HepG2 (cell line): ENCODE results near the gene COL5A1. TPM values are rescaled to one million over a fixed set of nuclear protein-coding genes. Genes with fewer than 3 reads are reported as not detected.

ENCODE experiments used
- ATAC-seq: fragments of 200-7000 bp; cut with Tn5 transposase; 3 replicates; pipeline ENCODE4 v1.9.1; 2020; ENCODE audit warnings: mild to moderate bottlenecking, moderate library complexity
- BruUV-seq: library from RNA; stranded (reverse); fragments of 400-500 nt; replicated peaks from 2 replicates; lab custom pipeline; 2021; lab: Mats Ljungman, UMichigan
- CTCF ChIA-PET: fragments of 300-600 bp; formaldehyde crosslinking; extraction: SDS; loops from one replicate; lab custom pipeline; 2021; ENCODE audit warnings: low total read pairs, inconsistent platforms, low intra/inter-chr PET ratio; lab: Yijun Ruan, JAX
- POLR2A ChIA-PET: fragments of 350-600 bp; sonication (Branson Sonifier 250); formaldehyde crosslinking; loops from one replicate; lab custom pipeline; 2020; ENCODE audit warnings: antibody characterized with exemption, inconsistent platforms; lab: Yijun Ruan, JAX
- DNase-seq: peaks from one replicate; pipeline ENCODE4 v3.0.0-alpha.2; 2015; ENCODE audit warnings: low spot score
- FAIRE-seq: peaks from 3 replicates; lab custom pipeline; 2011; peaks lifted over from hg19 to GRCh38; lab: Jason Lieb, UNC
- H2AFZ ChIP-seq: one replicate; pipeline ENCODE4 v1.6.1; 2011; ENCODE audit warnings: low read length, inconsistent platforms
- H3K27ac ChIP-seq: fragments of 300-600 bp; 3 replicates; pipeline ENCODE4 v1.8.0; 2011; ENCODE audit warnings: mixed run types, mild to moderate bottlenecking, mixed read lengths, low read length, inconsistent platforms; ENCODE audit not compliant: insufficient read depth; ENCODE audit errors: extremely low read length
- H3K27me3 ChIP-seq, 2 experiments: fragments of 200-600 bp in 1 of 2; 2 replicates in 1 of 2; 3 replicates in 1 of 2; pipeline versions ENCODE4 v1.6.0 to v1.8.0; 2011; ENCODE audit warnings: low read length in 2 of 2, mild to moderate bottlenecking in 2 of 2, moderate library complexity in 2 of 2, inconsistent platforms in 1 of 2; ENCODE audit not compliant: insufficient read depth in 2 of 2, control insufficient read depth in 1 of 2
- H3K36me3 ChIP-seq, 2 experiments: fragments of 200-600 bp in 1 of 2; replicated peaks in 1 of 2; 2 replicates in 1 of 2; 3 replicates in 1 of 2; pipeline versions ENCODE4 v1.5.1 to v1.8.0; 2011; ENCODE audit warnings: low read length in 2 of 2, inconsistent platforms in 1 of 2; ENCODE audit not compliant: insufficient read depth in 2 of 2, control insufficient read depth in 1 of 2
- H3K4me1 ChIP-seq: 2 replicates; pipeline ENCODE4 v1.5.1; 2012; ENCODE audit warnings: low read length, inconsistent platforms; ENCODE audit not compliant: insufficient read depth
- H3K4me2 ChIP-seq: 2 replicates; pipeline ENCODE4 v1.6.0; 2011; ENCODE audit warnings: low read depth, low read length, inconsistent platforms
- H3K4me3 ChIP-seq, 3 experiments: fragments of 200-600 bp in 1 of 3; sonication (generic), shearing (Covaris generic) in 1 of 3; replicated peaks in 1 of 3; 2 replicates each; pipeline ENCODE4 v1.5.1; 2011 to 2016; ENCODE audit warnings: low read length in 3 of 3, inconsistent platforms in 2 of 3, low read depth in 2 of 3, mild to moderate bottlenecking in 2 of 3, control low read depth in 1 of 3, mixed read lengths in 1 of 3; ENCODE audit not compliant: insufficient read depth in 1 of 3
- H3K79me2 ChIP-seq: one replicate; pipeline ENCODE4 v1.6.1; 2011; ENCODE audit warnings: low read length, inconsistent platforms; ENCODE audit not compliant: insufficient read depth
- H3K9ac ChIP-seq: 2 replicates; pipeline ENCODE4 v1.6.0; 2011; ENCODE audit warnings: mild to moderate bottlenecking, low read depth, low read length, inconsistent platforms; ENCODE audit not compliant: insufficient read depth
- H3K9me3 ChIP-seq: 2 replicates; pipeline ENCODE4 v1.5.1; 2012; ENCODE audit warnings: mild to moderate bottlenecking, low read length
- H4K20me1 ChIP-seq: 2 replicates; pipeline ENCODE4 v1.6.0; 2011; ENCODE audit warnings: inconsistent platforms, mild to moderate bottlenecking, low read length, moderate library complexity; ENCODE audit not compliant: insufficient read depth
- HCFC1 ChIP-seq: fragments of 150-350 bp; IDR thresholded peaks from 2 replicates; pipeline ENCODE4 v1.6.1; 2014; ENCODE audit warnings: low read depth, low read length
- HES4 ChIP-seq: sonication (generic); formaldehyde crosslinking; IDR thresholded peaks from 2 replicates; pipeline ENCODE4 v1.9.0; 2021; ENCODE audit warnings: mild to moderate bottlenecking, missing genetic modification reagents, borderline replicate concordance
- MLLT10 ChIP-seq: sonication (generic); formaldehyde crosslinking; IDR thresholded peaks from 2 replicates; pipeline ENCODE4 v1.4.0; 2020; ENCODE audit warnings: missing genetic modification reagents
- ZFP36 ChIP-seq: fragments of 150-350 bp; IDR thresholded peaks from 2 replicates; pipeline ENCODE4 v1.6.1; 2018; ENCODE audit warnings: borderline replicate concordance, low read length, low read depth; ENCODE audit not compliant: partially characterized antibody
- ZNF546 ChIP-seq: sonication (generic); formaldehyde crosslinking; conservative IDR thresholded peaks from 2 replicates; pipeline ENCODE4 v1.8.1; 2023; ENCODE audit warnings: mild to moderate bottlenecking, missing genetic modification reagents
- ZNF720 ChIP-seq: sonication (generic); formaldehyde crosslinking; IDR thresholded peaks from 2 replicates; pipeline ENCODE4 v1.4.0; 2020; ENCODE audit warnings: missing genetic modification reagents
- ZNF749 ChIP-seq: sonication (generic); formaldehyde crosslinking; IDR thresholded peaks from 2 replicates; pipeline ENCODE4 v1.8.0; 2022; ENCODE audit warnings: mild to moderate bottlenecking, missing genetic modification reagents, moderate library complexity, borderline replicate concordance
- ZSCAN22 ChIP-seq: sonication (generic); formaldehyde crosslinking; IDR thresholded peaks from 2 replicates; pipeline ENCODE4 v1.4.0; 2020; ENCODE audit warnings: mild to moderate bottlenecking, missing genetic modification reagents
- WGBS: methylation state at CpG from one replicate; pipeline ENCODE4 v1.1.6; 2017; ENCODE audit warnings: low lambda C conversion rate; 5-methylcytosine and 5-hydroxymethylcytosine counted together
- in situ Hi-C: cut with HindIII; loops from 2 replicates; pipeline ENCODE4 v1.10.0; 2017; ENCODE audit warnings: low pct_unique_long_range_greater_than_20kb; ENCODE audit not compliant: extremely low pct_ligation_motif_present
- intact Hi-C: fragments of 100-400 bp; cut with micrococcal nuclease; formaldehyde crosslinking; loops from one replicate; pipeline ENCODE4 v1.10.0; 2022; ENCODE audit not compliant: unreplicated experiment
- polyA plus RNA-seq, 8 experiments: library from polyadenylated mRNA; depleted of rRNA in 3 of 8; stranded (reverse) in 7 of 8; unstranded in 1 of 8; fragments of >200 nt; fragmentation: Illumina TruSeq in 4 of 8; extraction: Trizol in 4 of 8; gene quantifications; 2 replicates each; pipeline versions ENCODE4 v1.2.1 to v1.2.3, GENCODE V29; 2011 to 2016; ENCODE audit warnings: low read depth in 4 of 8, missing spikeins in 1 of 8, mixed read lengths in 1 of 8; ENCODE audit not compliant: insufficient read depth in 1 of 8
- total RNA-seq, 5 experiments: library from RNA; depleted of rRNA; stranded (reverse); fragments of >200 nt; fragmentation: Illumina TruSeq; extraction: Trizol; gene quantifications; 2 replicates each; pipeline ENCODE4 v1.2.3, GENCODE V29; 2016; ENCODE audit warnings: low read depth in 1 of 5
- TF ChIP-seq, protein P1 (sequence below): IDR thresholded peaks from 2 replicates; pipeline ENCODE4 v1.6.1; 2012; ENCODE audit warnings: low read depth, low read length, improper control_type of control experiment
- TF ChIP-seq, protein P2 (sequence below): sonication (generic); formaldehyde crosslinking; IDR thresholded peaks from 2 replicates; pipeline ENCODE4 v1.4.0; 2020; ENCODE audit warnings: missing genetic modification reagents, borderline replicate concordance

The COL5A1 gene
- total and polyA plus RNA-seq, 2 of the 13 experiments (the other 11 are each of a cell fraction or from before 2014, with no cell fraction given): not detected

DNA sequence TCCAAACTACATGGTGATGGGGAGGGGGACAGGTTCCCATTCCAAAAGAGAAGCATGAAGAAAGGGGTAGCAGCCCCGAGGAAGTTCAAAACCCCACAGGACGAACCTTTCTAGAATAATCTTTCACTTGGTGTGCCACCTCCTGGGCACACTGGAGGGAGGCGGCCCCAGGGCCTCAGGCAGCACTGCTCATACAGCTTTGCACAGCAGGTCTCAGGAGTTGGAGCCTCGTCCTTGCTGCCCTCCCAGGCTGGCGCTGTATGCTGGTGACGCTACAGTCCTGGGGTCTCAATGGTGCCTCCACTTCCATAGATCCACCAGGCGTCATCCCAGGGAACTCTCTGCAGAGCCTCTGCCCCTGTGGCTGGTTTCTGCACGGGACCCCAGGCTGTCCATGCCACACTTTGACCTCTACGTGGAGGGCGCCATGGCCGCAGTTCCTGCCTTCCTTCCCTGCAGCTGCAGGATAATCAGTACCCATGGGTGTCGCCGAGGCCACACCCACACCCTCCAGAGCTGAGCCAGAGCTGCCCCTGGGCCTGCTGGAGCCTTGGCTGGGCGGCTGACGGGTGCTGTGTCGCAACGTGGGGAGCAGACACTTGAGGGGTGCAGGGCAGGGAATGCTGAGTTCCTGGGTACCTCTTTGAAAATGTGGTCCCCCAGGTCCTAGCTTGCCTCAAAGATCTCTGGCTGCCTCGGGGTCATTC is 95.3 kb downstream of the COL5A1 start:
- Histone ChIP-seq H2AFZ (no peak overlapping the region), H3K36me3 (no peaks in the 10 kb centered on the region), H4K20me1 (0 out of 2 replicates have a peak, but pooled peaks cover 3% of the 10 kb centered on the region), H3K4me3 (no peak overlapping the region), H3K4me1 (0 out of 2 replicates have a peak, but pooled peaks cover 7% of the 10 kb centered on the region), H3K79me2 (no peaks in the 10 kb centered on the region), H3K27me3 (peaks cover 11 to 41% of the 10 kb centered on the region in 2 experiments), H3K4me2 (no peak overlapping the region), H3K9me3 (no peaks in the 10 kb centered on the region), H3K9ac (no peak overlapping the region), H3K27ac (no peak overlapping the region)
- FAIRE-seq (no peak), DNase-seq (no peak), ATAC-seq (no peak)
- intact Hi-C loops: loop anchor here (5.0 kb wide), 1 partner anchor 290 kb away; no protein-coding TSS in a partner anchor
- no TSS peak for BruUV-seq
- ChIA-PET POLR2A (no interaction called here), CTCF (no interaction called here)
- in situ Hi-C loops: loop anchor here (5.0 to 10.0 kb wide), 2 partner anchors 40 to 282 kb away; no protein-coding TSS in a partner anchor
- no peak for TF ChIP-seq ZNF546 (CRISPR knock-in tag)
- TF ChIP-seq ZNF720 (CRISPR knock-in tag): no peak
- TF ChIP-seq HES4 (CRISPR knock-in tag): no peak
- no peak for TF ChIP-seq HCFC1
- WGBS: 0% methylated on average over 2 of the region's 18 CpGs

DNA sequence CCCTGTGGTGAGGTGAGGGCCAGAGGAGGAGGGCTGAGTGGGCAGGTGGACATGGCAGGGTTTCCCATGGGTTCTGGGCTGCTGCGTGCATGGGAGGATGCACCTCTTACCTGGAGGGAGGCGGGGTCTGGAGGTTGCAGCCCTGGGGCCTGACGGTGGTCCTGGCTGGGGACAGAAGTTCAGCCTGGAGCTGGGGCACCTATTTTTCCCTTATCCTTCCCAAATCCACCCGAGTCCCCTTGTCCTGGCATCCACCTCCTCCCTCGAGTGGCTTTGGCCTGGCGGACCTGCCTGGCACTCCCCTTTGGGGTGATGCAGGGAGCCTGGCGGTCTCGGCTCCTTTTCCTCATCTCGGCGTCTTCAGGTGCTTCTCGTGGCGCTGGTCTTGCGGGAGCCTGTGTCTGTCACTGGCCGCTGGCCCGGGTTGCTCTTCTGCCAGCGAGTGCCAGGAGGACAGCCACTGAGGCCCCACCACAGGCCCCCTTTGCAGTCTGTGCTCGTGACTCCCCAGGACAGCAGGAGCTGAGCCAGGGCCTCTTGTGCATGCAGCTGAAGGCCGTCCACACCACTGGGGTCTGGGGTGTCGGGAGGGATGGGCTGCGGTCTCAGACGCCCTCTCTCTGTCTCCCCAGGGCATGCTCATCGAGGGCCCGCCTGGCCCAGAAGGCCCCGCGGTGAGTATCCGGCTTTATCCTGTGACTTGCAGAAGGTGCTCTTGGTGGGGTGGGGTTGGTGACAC is 96.4 kb downstream of the COL5A1 start:
- H3K27ac ChIP-seq: no peak overlapping the region
- no peak for DNase-seq
- FAIRE-seq: no peak
- H3K4me2 ChIP-seq: no peak overlapping the region
- H3K4me3 ChIP-seq: no peak overlapping the region
- no TSS peak for BruUV-seq
- no peaks in the 10 kb centered on the region for H3K9me3 ChIP-seq
- H3K79me2 ChIP-seq: no peaks in the 10 kb centered on the region
- CTCF ChIA-PET: interaction anchor here (1.6 kb wide), 1 partner anchor 40 kb away, joined by 23 read pairs; no protein-coding TSS in a partner anchor
- WGBS: 47% methylated on average over 14 of the region's 26 CpGs
- no peak overlapping the region for H3K9ac ChIP-seq
- 0 out of 2 replicates have a peak, but pooled peaks cover 3% of the 10 kb centered on the region for H4K20me1 ChIP-seq
- POLR2A ChIA-PET: no interaction called here
- intact Hi-C loops (loop anchor here (2.0 to 5.0 kb wide), 2 partner anchors 39 to 291 kb away; no protein-coding TSS in a partner anchor), in situ Hi-C loops (loop anchor here (5.0 to 10.0 kb wide), 2 partner anchors 41 to 283 kb away; no protein-coding TSS in a partner anchor)
- ATAC-seq: no peak
- H3K27me3 ChIP-seq: peaks cover 11 to 51% of the 10 kb centered on the region in 2 experiments
- H2AFZ ChIP-seq: no peak overlapping the region
- 0 out of 2 replicates have a peak, but pooled peaks cover 7% of the 10 kb centered on the region for H3K4me1 ChIP-seq
- H3K36me3 ChIP-seq: no peaks in the 10 kb centered on the region
- TF ChIP-seq, protein P1, sequence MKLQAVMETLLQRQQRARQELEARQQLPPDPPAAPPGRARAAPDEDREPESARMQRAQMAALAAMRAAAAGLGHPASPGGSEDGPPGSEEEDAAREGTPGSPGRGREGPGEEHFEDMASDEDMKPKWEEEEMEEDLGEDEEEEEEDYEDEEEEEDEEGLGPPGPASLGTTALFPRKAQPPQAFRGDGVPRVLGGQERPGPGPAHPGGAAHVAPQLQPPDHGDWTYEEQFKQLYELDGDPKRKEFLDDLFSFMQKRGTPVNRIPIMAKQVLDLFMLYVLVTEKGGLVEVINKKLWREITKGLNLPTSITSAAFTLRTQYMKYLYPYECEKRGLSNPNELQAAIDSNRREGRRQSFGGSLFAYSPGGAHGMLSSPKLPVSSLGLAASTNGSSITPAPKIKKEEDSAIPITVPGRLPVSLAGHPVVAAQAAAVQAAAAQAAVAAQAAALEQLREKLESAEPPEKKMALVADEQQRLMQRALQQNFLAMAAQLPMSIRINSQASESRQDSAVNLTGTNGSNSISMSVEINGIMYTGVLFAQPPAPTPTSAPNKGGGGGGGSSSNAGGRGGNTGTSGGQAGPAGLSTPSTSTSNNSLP: no peak
- TF ChIP-seq ZFP36 (no peak), ZSCAN22 (no peak), MLLT10 (CRISPR knock-in tag) (no peak), ZNF749 (no peak)
- TF ChIP-seq, protein P2, sequence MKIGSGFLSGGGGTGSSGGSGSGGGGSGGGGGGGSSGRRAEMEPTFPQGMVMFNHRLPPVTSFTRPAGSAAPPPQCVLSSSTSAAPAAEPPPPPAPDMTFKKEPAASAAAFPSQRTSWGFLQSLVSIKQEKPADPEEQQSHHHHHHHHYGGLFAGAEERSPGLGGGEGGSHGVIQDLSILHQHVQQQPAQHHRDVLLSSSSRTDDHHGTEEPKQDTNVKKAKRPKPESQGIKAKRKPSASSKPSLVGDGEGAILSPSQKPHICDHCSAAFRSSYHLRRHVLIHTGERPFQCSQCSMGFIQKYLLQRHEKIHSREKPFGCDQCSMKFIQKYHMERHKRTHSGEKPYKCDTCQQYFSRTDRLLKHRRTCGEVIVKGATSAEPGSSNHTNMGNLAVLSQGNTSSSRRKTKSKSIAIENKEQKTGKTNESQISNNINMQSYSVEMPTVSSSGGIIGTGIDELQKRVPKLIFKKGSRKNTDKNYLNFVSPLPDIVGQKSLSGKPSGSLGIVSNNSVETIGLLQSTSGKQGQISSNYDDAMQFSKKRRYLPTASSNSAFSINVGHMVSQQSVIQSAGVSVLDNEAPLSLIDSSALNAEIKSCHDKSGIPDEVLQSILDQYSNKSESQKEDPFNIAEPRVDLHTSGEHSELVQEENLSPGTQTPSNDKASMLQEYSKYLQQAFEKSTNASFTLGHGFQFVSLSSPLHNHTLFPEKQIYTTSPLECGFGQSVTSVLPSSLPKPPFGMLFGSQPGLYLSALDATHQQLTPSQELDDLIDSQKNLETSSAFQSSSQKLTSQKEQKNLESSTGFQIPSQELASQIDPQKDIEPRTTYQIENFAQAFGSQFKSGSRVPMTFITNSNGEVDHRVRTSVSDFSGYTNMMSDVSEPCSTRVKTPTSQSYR (CRISPR knock-in tag): no peak
